ENCODE data around the gene HIVEP3.

DNA sequence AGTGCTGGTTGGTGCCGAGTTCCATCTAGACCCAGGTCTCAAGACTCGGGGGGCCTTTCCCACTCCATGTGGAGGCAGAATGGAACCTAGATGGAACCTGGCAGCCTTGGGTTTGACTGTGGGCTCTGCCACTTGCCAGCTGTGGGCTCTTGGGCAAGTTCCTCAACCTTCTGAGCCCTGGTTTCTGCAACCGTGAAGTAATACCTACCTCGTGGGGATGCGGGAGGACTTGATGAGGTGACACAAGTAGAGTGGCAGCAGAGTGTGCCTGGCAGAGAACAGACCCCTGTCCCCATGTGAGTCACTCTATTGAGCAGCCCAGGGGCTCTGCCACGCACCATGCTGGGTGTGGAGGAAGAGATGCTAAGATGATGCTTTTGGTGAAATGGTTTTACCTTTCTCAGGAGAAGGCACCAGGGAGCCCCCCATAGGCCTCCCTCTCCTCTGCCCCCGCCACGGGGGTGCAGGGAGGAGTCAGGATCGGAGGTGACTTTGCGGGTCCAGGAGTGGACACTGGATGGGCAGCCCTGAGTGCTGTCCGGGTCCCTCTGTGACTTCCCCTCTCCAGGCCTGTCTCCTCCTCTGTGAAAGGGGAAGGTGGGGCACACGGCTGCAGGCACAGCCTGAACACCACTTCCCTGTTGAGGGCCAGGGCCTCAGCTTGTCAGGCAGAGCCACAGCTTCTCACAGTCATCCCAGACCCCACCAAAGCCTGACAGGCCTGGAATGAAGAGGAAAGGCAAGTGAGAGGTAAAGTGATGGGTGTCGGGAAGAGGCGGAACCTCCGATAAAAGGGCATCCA is 397.6 kb downstream of the HIVEP3 start:
- TF ChIP-seq CTCF (IDR thresholded peaks at IDR 0.05) (no peak), POLR2A (IDR thresholded peaks at IDR 0.05; ENCODE audit: low read depth) (no peak)
